ENCODE data around the gene MIB1. TPM values are rescaled to one million over a fixed set of nuclear protein-coding genes. Genes with fewer than 3 reads are reported as not detected.

Gene MIB1
- total RNA-seq, 2 experiments from 2014 or later = 41.9 to 42.5 TPM

- POLR2A ChIA-PET = interaction anchor here (0.7 kb wide), 1 partner anchor 81 kb away, joined by 3 read pairs; no protein-coding TSS in a partner anchor
- CTCF ChIA-PET = interaction anchor here (0.7 kb wide), 1 partner anchor 93 kb away, joined by 3 read pairs; no protein-coding TSS in a partner anchor
Measured at GRCh38 chr18:21853775-21854552, 113.4 kb downstream of the MIB1 start.

- CTCF ChIA-PET = no interaction called here
Measured at GRCh38 chr18:21855432-21855831, 114.8 kb downstream of the MIB1 start.

GRCh38 chr18:21857871-21858270 lies 117.3 kb downstream of the MIB1 start:
- ChIA-PET CTCF (no interaction called here), POLR2A (no interaction called here)

More at GRCh38 chr18:21855432-21855831, 114.8 kb downstream of the MIB1 start:
- POLR2A ChIA-PET = no interaction called here

GRCh38 chr18:21858544-21858943 lies 118.0 kb downstream of the MIB1 start:
- ChIA-PET CTCF (no interaction called here), POLR2A (no interaction called here)

- CTCF ChIA-PET = no interaction called here
- POLR2A ChIA-PET = no interaction called here
Measured at GRCh38 chr18:21864386-21864785, 123.8 kb downstream of the MIB1 start.

GRCh38 chr18:21865043-21865442 lies 124.5 kb downstream of the MIB1 start:
- ChIA-PET CTCF (no interaction called here), POLR2A (no interaction called here)

- ChIA-PET CTCF (no interaction called here), POLR2A (no interaction called here)
Measured at GRCh38 chr18:21868770-21869169, 128.2 kb downstream of the MIB1 start.

GRCh38 chr18:21889570-21889969 lies 149.0 kb downstream of the MIB1 start:
- POLR2A ChIA-PET = no interaction called here
- CTCF ChIA-PET = no interaction called here

- CTCF ChIA-PET = no interaction called here
- POLR2A ChIA-PET = no interaction called here
Measured at GRCh38 chr18:21894619-21895367, 154.2 kb downstream of the MIB1 start.

- ChIA-PET CTCF (no interaction called here), POLR2A (no interaction called here)
Measured at GRCh38 chr18:21896732-21897336, 156.2 kb downstream of the MIB1 start.

- CTCF ChIA-PET = no interaction called here
- POLR2A ChIA-PET = no interaction called here
Measured at GRCh38 chr18:21897811-21898210, 157.2 kb downstream of the MIB1 start.

- ChIA-PET CTCF (no interaction called here), POLR2A (no interaction called here)
Measured at GRCh38 chr18:21900605-21901352, 160.2 kb downstream of the MIB1 start.

- ChIA-PET POLR2A (no interaction called here), CTCF (no interaction called here)
Measured at GRCh38 chr18:21901423-21901945, 160.9 kb downstream of the MIB1 start.

GRCh38 chr18:21903709-21904108 lies 163.1 kb downstream of the MIB1 start:
- ChIA-PET POLR2A (no interaction called here), CTCF (interaction anchor here (0.7 kb wide), 1 partner anchor 23 kb away, joined by 3 read pairs; no protein-coding TSS in a partner anchor)

GRCh38 chr18:21904856-21905255 lies 164.3 kb downstream of the MIB1 start:
- POLR2A ChIA-PET = no interaction called here
- CTCF ChIA-PET = no interaction called here

- ChIA-PET CTCF (no interaction called here), POLR2A (no interaction called here)
Measured at GRCh38 chr18:21907451-21907850, 166.9 kb downstream of the MIB1 start.

- CTCF ChIA-PET = no interaction called here
- POLR2A ChIA-PET = no interaction called here
Measured at GRCh38 chr18:21908711-21909110, 168.1 kb downstream of the MIB1 start.

GRCh38 chr18:21910906-21911305 lies 170.3 kb downstream of the MIB1 start:
- CTCF ChIA-PET = interaction anchor here (1.0 kb wide), 2 partner anchors 12 to 13 kb away, joined by 3 to 4 read pairs; no protein-coding TSS in a partner anchor
- POLR2A ChIA-PET = no interaction called here

GRCh38 chr18:21911551-21911950 lies 171.0 kb downstream of the MIB1 start:
- ChIA-PET POLR2A (no interaction called here), CTCF (interaction anchor here (1.0 kb wide), 1 partner anchor 13 kb away, joined by 4 read pairs; no protein-coding TSS in a partner anchor)

All from activated CD8-positive, alpha-beta memory T cell treated with anti-CD3 and anti-CD28 coated beads for 36 hours (primary cell).